ENCODE data around the gene SERPINA9.

SERPINA9 gene

GRCh38 chr14:94448071-94448808 lies 27.8 kb downstream of the SERPINA9 start:
- H3K9ac ChIP-seq (ENCODE audit: low read length) = no peak overlapping the region
- H3K4me3 ChIP-seq (ENCODE audit: low read depth, low read length) = no peak overlapping the region
- no peaks in the 10 kb centered on the region for H3K9me3 ChIP-seq (ENCODE audit: control insufficient read depth, insufficient read depth, low read depth, low read length)
- H3K27ac ChIP-seq (ENCODE audit: low read depth, low read length) = no peak overlapping the region
- peaks cover 28% of the 10 kb centered on the region for H3K4me1 ChIP-seq (ENCODE audit: control insufficient read depth, insufficient read depth, low read length)
- no peaks in the 10 kb centered on the region; the same call in 1 of the 2 replicates for H3K27me3 ChIP-seq (ENCODE audit: control insufficient read depth, insufficient read depth, low read length)
- H3K36me3 ChIP-seq (ENCODE audit: control insufficient read depth, insufficient read depth, low read length) = no peaks in the 10 kb centered on the region

- Histone ChIP-seq H3K27ac (ENCODE audit: low read depth, low read length) (no peak overlapping the region), H3K36me3 (ENCODE audit: control insufficient read depth, insufficient read depth, low read length) (no peaks in the 10 kb centered on the region), H3K9me3 (ENCODE audit: control insufficient read depth, insufficient read depth, low read depth, low read length) (no peaks in the 10 kb centered on the region), H3K4me1 (ENCODE audit: control insufficient read depth, insufficient read depth, low read length) (peaks cover 20% of the 10 kb centered on the region), H3K27me3 (ENCODE audit: control insufficient read depth, insufficient read depth, low read length) (no peaks in the 10 kb centered on the region; the same call in 1 of the 2 replicates), H3K9ac (ENCODE audit: low read length) (no peak overlapping the region), H3K4me3 (ENCODE audit: low read depth, low read length) (no peak overlapping the region)
These were observed 28.8 kb downstream of the SERPINA9 start for GRCh38 chr14:94447206-94447605.

GRCh38 chr14:94446126-94446525 lies 29.9 kb downstream of the SERPINA9 start:
- Histone ChIP-seq H3K9me3 (ENCODE audit: control insufficient read depth, insufficient read depth, low read depth, low read length) (no peaks in the 10 kb centered on the region), H3K27ac (ENCODE audit: low read depth, low read length) (no peak overlapping the region), H3K36me3 (ENCODE audit: control insufficient read depth, insufficient read depth, low read length) (no peaks in the 10 kb centered on the region), H3K4me3 (ENCODE audit: low read depth, low read length) (no peak overlapping the region), H3K9ac (ENCODE audit: low read length) (no peak overlapping the region), H3K27me3 (ENCODE audit: control insufficient read depth, insufficient read depth, low read length) (no peaks in the 10 kb centered on the region; the same call in 1 of the 2 replicates), H3K4me1 (ENCODE audit: control insufficient read depth, insufficient read depth, low read length) (peaks cover 10% of the 10 kb centered on the region)

GRCh38 chr14:94445003-94445402 lies 31.0 kb downstream of the SERPINA9 start:
- no peak overlapping the region for H3K27ac ChIP-seq (ENCODE audit: low read depth, low read length)
- no peak overlapping the region for H3K4me3 ChIP-seq (ENCODE audit: low read depth, low read length)

GRCh38 chr14:94441531-94442205 lies 34.3 kb downstream of the SERPINA9 start:
- H3K36me3 ChIP-seq (ENCODE audit: control insufficient read depth, insufficient read depth, low read length) = no peaks in the 10 kb centered on the region
- peaks cover 4% of the 10 kb centered on the region; the same call in 1 of the 2 replicates for H3K9me3 ChIP-seq (ENCODE audit: control insufficient read depth, insufficient read depth, low read depth, low read length)
- no peak overlapping the region for H3K9ac ChIP-seq (ENCODE audit: low read length)
- H3K4me1 ChIP-seq (ENCODE audit: control insufficient read depth, insufficient read depth, low read length) = no peaks in the 10 kb centered on the region
- no peaks in the 10 kb centered on the region for H3K27me3 ChIP-seq (ENCODE audit: control insufficient read depth, insufficient read depth, low read length)
- no peak overlapping the region for H3K27ac ChIP-seq (ENCODE audit: low read depth, low read length)
- H3K4me3 ChIP-seq (ENCODE audit: low read depth, low read length) = no peak overlapping the region

More at GRCh38 chr14:94445003-94445402, 31.0 kb downstream of the SERPINA9 start:
- Histone ChIP-seq H3K27me3 (ENCODE audit: control insufficient read depth, insufficient read depth, low read length) (no peaks in the 10 kb centered on the region), H3K9ac (ENCODE audit: low read length) (no peak overlapping the region), H3K9me3 (ENCODE audit: control insufficient read depth, insufficient read depth, low read depth, low read length) (no peaks in the 10 kb centered on the region), H3K36me3 (ENCODE audit: control insufficient read depth, insufficient read depth, low read length) (no peaks in the 10 kb centered on the region), H3K4me1 (ENCODE audit: control insufficient read depth, insufficient read depth, low read length) (no peaks in the 10 kb centered on the region)

GRCh38 chr14:94441130-94441529 lies 34.9 kb downstream of the SERPINA9 start:
- Histone ChIP-seq H3K27ac (ENCODE audit: low read depth, low read length) (no peak overlapping the region), H3K9me3 (ENCODE audit: control insufficient read depth, insufficient read depth, low read depth, low read length) (peaks cover 9% of the 10 kb centered on the region; the same call in 1 of the 2 replicates), H3K36me3 (ENCODE audit: control insufficient read depth, insufficient read depth, low read length) (no peaks in the 10 kb centered on the region), H3K9ac (ENCODE audit: low read length) (no peak overlapping the region), H3K4me3 (ENCODE audit: low read depth, low read length) (no peak overlapping the region), H3K27me3 (ENCODE audit: control insufficient read depth, insufficient read depth, low read length) (no peaks in the 10 kb centered on the region), H3K4me1 (ENCODE audit: control insufficient read depth, insufficient read depth, low read length) (no peaks in the 10 kb centered on the region)

GRCh38 chr14:94439453-94440057 lies 36.4 kb downstream of the SERPINA9 start:
- H3K9ac ChIP-seq (ENCODE audit: low read length) = no peak overlapping the region
- H3K4me1 ChIP-seq (ENCODE audit: control insufficient read depth, insufficient read depth, low read length) = no peaks in the 10 kb centered on the region
- no peak overlapping the region for H3K4me3 ChIP-seq (ENCODE audit: low read depth, low read length)
- peaks cover 11% of the 10 kb centered on the region; the same call in 1 of the 2 replicates for H3K9me3 ChIP-seq (ENCODE audit: control insufficient read depth, insufficient read depth, low read depth, low read length)
- no peaks in the 10 kb centered on the region for H3K27me3 ChIP-seq (ENCODE audit: control insufficient read depth, insufficient read depth, low read length)
- H3K36me3 ChIP-seq (ENCODE audit: control insufficient read depth, insufficient read depth, low read length) = no peaks in the 10 kb centered on the region
- no peak overlapping the region for H3K27ac ChIP-seq (ENCODE audit: low read depth, low read length)

- Histone ChIP-seq H3K9me3 (ENCODE audit: control insufficient read depth, insufficient read depth, low read depth, low read length) (peaks cover 3% of the 10 kb centered on the region), H3K27me3 (ENCODE audit: control insufficient read depth, insufficient read depth, low read length) (no peaks in the 10 kb centered on the region), H3K4me1 (ENCODE audit: control insufficient read depth, insufficient read depth, low read length) (no peaks in the 10 kb centered on the region), H3K4me3 (ENCODE audit: low read depth, low read length) (no peak overlapping the region), H3K9ac (ENCODE audit: low read length) (no peak overlapping the region), H3K36me3 (ENCODE audit: control insufficient read depth, insufficient read depth, low read length) (no peaks in the 10 kb centered on the region), H3K27ac (ENCODE audit: low read depth, low read length) (no peak overlapping the region)
These were observed 47.4 kb downstream of the SERPINA9 start for GRCh38 chr14:94428610-94429009.

GRCh38 chr14:94427016-94427613 lies 48.9 kb downstream of the SERPINA9 start:
- H3K9me3 ChIP-seq (ENCODE audit: control insufficient read depth, insufficient read depth, low read depth, low read length) = peaks cover 3% of the 10 kb centered on the region
- no peak overlapping the region for H3K4me3 ChIP-seq (ENCODE audit: low read depth, low read length)
- H3K27me3 ChIP-seq (ENCODE audit: control insufficient read depth, insufficient read depth, low read length) = no peaks in the 10 kb centered on the region; the same call in 1 of the 2 replicates
- no peaks in the 10 kb centered on the region for H3K4me1 ChIP-seq (ENCODE audit: control insufficient read depth, insufficient read depth, low read length)
- H3K36me3 ChIP-seq (ENCODE audit: control insufficient read depth, insufficient read depth, low read length) = no peaks in the 10 kb centered on the region
- H3K9ac ChIP-seq (ENCODE audit: low read length) = no peak overlapping the region
- no peak overlapping the region for H3K27ac ChIP-seq (ENCODE audit: low read depth, low read length)

- H3K4me3 ChIP-seq (ENCODE audit: low read depth, low read length) = no peak overlapping the region
- no peaks in the 10 kb centered on the region for H3K36me3 ChIP-seq (ENCODE audit: control insufficient read depth, insufficient read depth, low read length)
- H3K4me1 ChIP-seq (ENCODE audit: control insufficient read depth, insufficient read depth, low read length) = no peaks in the 10 kb centered on the region
- no peaks in the 10 kb centered on the region; the same call in 1 of the 2 replicates for H3K27me3 ChIP-seq (ENCODE audit: control insufficient read depth, insufficient read depth, low read length)
- no peak overlapping the region for H3K9ac ChIP-seq (ENCODE audit: low read length)
- no peak overlapping the region for H3K27ac ChIP-seq (ENCODE audit: low read depth, low read length)
- peaks cover under 1% of the 10 kb centered on the region for H3K9me3 ChIP-seq (ENCODE audit: control insufficient read depth, insufficient read depth, low read depth, low read length)
These were observed 49.5 kb downstream of the SERPINA9 start for GRCh38 chr14:94426526-94426925.

Data from HUES6 (cell line).